HG03159 (cell line): Measurements from ENCODE around the gene ETV3L.

Source experiments
- ATAC-seq: cut with Tn5 transposase; IDR thresholded peaks from one replicate; pipeline ENCODE4 v1.9.1; 2021; ENCODE audit warnings: mild to moderate bottlenecking, moderate library complexity; ENCODE audit not compliant: unreplicated experiment

Gene ETV3L

DNA sequence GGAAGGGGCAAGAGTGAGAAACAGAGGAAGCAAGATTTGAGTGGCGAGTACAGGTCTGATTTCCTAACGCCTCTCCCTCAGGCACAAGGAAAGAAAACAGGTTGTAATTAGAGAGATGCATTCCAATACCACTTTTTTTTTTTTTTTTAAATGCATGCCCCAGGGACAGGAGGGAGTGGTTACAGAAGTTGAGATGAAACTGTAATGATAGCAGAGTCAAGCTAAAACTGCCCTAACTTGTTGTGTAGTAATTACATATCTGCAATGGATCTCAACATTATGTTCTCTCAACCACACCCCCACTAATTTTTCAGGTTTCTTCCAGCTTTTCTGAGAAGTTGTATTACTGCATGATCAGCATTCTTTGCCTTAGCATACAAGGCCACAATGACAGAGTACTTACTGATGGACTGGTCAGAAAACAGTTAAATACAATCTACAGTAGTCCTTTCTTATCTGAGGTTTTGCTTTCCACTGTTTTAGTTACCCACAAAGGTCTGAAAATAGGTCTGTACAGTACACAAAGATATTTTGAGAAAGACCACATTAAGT lies 33.1 kb upstream of the ETV3L start:
- no peak for ATAC-seq

DNA sequence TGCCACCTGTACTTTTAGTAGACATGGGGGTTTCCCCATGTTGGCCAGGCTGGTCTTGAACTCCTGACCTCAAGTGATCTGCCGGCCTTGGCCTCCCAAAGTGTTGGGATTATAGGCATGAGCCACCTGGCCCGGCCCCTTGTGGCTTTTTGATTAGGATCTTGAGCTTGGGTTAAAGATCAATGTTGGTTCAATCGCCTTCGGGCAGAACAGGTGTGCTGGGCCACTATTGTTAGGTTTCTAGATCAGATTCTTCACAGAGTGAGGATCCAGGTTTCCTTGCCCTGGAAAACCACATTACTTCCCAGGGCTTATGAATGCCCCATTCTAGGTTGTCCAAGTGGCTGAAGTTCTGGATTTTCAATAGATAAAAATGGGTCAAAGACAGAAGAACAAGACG lies 32.5 kb upstream of the ETV3L start:
- ATAC-seq: no peak

DNA sequence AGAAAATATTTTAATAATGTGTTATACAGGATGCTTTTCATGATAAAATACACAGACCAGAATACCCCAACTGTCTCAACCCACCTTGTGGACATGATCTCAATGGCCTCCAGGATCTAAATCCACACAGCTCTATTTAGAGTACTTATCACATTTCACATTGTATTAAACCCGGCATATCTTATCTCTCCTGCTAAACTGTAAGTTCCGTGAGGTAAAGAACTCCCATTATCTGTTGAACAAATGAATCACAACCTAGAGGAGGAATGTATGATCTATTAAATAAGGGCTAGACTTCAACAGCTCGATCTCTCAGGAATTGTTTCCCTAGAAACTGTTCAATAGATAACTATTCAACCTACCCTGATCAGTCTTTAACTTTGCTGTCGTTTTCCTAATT lies 31.7 kb upstream of the ETV3L start:
- no peak for ATAC-seq

DNA sequence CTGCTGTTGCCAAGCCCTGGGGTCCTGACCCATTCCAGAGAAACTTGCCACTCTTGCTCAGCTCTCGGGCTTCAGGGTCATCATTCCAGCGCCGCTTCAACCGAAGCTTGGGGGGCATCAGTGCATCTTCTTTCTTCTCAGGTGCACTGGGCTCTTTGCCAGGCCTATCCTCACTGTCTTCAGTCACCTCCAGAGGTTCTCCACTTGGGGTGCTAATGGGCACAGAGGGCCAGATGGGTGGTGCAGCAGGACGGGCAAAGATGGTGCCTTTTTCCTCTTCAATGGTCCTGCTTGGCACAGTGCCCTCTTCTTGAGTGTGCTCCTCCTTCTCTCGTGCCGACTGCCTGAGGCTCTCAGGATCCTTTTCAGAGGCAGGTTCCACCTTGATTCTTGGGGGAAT lies 25.2 kb upstream of the ETV3L start:
- no peak for ATAC-seq

GRCh38 chr1:157119448-157119847 lies 19.8 kb upstream of the ETV3L start:
- no peak for ATAC-seq

DNA sequence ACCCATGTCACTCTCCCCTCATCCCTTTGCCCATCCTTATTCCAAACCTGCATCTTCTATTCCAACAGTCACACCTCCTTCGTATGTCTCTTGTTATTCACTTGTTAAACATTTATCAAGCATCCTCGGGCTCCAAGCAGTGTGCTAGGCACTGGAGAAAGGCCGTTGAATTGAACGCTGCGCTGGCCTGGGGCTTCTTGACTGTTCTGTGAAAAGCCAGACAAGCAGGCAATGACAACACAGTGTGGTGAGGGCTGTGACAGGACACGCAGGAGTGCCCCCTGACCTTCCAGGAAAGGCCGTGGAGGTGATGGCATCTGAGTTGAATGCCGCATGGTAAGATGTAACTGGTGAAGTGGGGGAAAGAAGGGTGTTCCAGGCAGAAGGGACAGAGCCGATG lies 19.4 kb upstream of the ETV3L start:
- no peak for ATAC-seq

- peak; percentile 68 for ATAC-seq
Measured at GRCh38 chr1:157117527-157118057, 18.0 kb upstream of the ETV3L start.

- no peak for ATAC-seq
Measured at GRCh38 chr1:157116737-157117103, 17.1 kb upstream of the ETV3L start.

DNA sequence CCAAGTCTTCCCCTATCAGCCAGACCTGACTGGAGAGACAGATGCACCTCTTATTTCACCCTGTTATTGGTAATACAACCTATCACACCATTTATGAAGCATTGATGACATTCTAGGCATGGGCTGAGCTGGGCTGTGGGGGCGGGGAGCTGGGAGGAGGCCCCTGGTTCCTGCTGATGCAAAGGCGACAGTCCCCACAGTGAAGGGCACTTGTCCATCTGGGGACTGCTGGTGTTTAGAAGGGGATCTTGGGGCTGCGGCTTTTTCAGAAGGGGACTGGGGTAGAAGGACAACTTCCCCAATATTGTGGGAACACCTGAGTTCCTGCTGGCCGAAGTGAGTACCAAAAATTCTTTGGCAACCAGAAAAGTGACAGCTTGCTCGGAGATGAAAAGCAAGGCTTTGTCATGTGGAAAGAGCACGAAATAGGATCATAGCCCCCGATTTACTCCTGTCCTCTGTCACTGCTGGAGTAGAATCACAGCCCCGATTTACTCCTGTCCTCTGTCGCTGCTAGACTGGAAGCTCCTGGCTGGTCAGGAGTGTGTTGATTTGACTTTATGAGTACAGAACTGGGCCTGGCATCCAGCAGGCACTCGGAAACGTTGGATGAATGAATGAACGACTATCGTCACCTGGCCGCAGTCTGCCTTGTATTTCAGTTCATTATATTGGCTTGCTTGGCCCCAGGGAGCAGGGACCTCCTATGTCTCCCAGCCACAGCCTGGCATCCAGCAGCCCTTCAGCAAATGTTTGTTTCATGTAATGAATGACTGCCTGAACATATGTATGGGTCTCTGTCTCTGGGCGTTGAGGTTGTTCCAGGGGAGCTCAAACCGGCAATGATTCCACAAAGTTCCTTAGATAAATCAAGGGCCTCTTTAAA lies 16.5 kb upstream of the ETV3L start:
- no peak for ATAC-seq

DNA sequence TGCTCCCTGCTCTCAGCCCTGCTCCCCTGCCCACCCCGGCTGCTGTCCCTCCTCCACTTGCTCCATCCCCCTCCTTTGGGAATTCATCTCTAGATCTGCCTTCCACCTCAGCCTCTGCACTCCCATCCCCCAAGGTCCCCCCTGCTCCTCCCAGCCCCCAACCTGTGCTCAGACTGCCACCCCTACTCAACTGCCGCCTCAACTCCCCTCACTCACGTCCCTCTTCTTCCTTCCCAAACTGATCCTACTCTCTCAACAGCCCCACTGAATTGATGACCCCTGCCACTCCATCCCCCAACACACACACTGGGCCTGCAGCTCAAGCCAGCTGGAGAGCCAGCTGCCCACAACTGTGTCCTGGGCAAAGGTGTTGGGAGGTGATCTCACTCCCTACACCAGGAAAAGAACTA lies 15.8 kb upstream of the ETV3L start:
- no peak for ATAC-seq

GRCh38 chr1:157114183-157115121 lies 14.8 kb upstream of the ETV3L start:
- no peak for ATAC-seq

DNA sequence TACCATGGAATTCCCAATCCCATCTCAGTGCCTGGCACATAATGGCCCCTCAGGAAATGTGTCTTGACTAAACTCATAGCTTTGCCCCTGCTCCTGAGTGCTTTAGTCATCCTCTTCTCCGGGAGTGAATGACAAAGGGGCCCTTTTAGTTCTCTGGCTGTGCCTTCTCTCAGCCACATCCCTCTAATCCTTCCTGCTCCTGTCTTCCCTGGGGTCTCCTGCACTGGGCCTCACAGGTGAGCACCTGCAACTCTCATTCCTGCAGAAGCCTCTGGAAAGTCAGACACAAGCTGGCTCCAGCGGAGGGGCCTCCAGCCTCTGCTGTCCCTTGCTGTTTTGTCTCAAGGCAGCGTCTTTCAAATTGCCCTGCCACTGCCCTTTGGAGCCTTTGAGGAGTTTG lies 14.0 kb upstream of the ETV3L start:
- no peak for ATAC-seq

GRCh38 chr1:157113106-157113505 lies 13.5 kb upstream of the ETV3L start:
- no peak for ATAC-seq

GRCh38 chr1:157112186-157112867 lies 12.7 kb upstream of the ETV3L start:
- ATAC-seq: no peak

DNA sequence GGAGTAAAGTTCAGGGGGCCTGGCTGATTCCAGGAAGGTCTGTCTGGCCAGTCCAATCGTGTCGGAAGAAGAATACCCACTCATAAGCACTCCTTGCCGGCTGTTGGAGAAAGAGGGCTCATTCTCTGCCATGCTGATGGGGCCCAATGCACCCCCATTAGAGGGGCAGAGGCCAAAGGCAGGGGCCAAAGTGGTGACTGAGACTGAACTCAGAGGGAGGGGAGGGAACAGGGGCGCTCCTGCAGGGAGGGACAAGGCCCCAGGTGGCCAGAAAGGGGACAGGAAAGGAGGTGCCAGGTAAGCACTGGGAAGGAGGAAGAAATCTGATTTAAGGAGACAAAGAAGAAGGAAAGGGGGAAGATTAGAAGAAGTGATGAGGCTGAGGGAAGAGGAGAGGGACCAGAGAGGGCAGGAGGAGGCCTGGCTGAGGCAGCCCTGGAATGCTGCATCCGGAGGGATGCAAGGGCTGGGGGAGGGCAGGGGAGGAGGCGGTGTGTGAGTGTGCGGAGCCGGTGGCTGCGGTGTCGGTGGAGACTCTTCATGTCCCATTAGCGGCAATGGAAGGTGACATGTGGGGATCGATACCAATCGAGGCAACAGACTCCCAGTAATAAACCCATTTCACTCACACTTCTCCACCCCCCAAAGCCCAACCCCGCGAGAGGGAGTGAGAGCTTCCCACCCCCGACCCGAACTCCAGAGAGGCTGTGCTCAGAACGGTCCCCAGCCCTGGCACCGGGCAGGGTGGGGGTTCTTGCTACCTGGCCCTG lies 12.0 kb upstream of the ETV3L start:
- no peak for ATAC-seq

DNA sequence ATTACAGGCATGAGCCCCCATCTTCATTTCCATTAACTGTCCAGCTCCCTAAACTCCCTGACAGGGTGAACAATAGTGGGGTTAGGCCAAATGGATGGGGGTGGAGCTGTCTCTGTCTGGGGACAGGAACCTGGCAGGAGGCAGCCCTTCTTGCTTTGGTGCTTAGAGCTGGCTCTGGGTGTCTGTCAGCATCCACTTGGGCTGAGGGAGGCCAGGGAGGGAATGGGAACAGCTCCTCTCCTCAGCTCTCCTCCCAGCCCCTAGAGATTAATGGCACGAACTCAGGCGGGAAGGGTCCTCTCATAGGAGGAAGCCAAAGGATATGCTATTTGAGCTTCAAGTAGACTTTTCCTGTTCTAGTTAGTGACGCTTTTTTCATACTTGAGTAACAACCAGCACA lies 11.1 kb upstream of the ETV3L start:
- ATAC-seq: no peak

DNA sequence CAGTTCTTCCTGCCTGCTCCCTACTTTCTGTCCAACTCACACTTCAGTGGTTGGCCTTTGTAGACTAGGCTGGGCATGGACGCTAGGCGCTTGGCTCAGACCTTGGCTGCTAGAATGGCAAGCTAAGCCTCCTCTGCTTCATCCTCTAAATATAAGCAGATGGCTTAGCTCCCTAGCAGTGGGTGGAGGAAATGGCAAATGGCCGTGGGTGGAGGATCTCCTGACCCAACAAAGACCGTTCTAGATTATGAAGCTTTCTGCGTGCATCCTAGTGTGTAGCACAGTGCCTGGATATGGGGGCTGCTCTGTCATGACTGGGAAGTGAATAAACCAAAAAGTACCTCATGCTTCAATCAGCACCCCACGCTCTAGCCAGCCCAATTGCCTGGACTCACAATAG lies 10.4 kb upstream of the ETV3L start:
- no peak for ATAC-seq

- ATAC-seq: no peak
Measured at GRCh38 chr1:157108448-157108847, 8.8 kb upstream of the ETV3L start.

DNA sequence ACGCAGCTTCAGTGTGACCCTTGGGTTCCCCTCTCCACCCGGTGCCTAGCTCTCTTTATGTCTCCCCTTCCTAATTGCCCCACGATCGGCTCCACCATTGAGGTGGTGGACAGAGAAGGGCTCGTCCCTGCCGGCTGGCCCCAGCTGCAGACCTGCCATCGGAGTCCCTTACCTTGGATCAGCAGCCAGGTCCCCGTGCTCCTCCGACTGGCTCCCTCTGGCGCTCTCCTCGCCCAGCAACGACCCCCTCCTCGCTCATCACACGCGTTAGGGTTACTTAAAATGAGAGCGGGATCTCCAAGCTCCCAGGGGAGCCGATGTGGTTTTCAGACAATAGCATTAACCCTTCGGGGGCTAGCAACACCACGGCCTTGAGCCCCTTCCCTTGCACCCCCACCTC lies 8.1 kb upstream of the ETV3L start:
- no peak for ATAC-seq

GRCh38 chr1:157106813-157107189 lies 7.2 kb upstream of the ETV3L start:
- no peak for ATAC-seq
